Colon (tissue), 2 donors: Measurements from ENCODE around the gene KRTAP20-4.

ENCODE experiments used
- FAIRE-seq: peaks from 2 replicates; lab custom pipeline; 2012; peaks lifted over from hg19 to GRCh38; lab: Jason Lieb, UNC
- donor health status: control.
- donor health status: control.

The KRTAP20-4 gene

DNA sequence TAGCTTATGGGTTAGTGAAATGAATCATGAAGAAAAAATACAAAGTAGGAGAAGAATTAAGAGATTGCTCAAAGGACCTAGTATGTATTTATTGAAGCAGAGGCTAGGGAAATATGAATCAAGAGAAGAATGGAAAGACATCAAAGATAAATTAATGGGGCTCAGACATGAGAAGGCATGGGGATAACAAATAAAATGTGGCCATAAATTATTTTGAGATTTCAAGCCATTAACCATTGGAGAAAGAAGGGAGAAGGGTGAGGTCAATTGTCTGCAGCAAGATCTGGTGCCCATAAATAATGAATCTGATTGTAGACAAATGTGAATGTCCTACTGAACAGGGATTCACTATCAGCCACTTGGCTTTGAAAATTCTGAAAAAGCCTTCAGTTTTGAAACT lies 32.5 kb downstream of the KRTAP20-4 start:
- no peak for FAIRE-seq

GRCh38 chr21:30668776-30669175 lies 48.3 kb downstream of the KRTAP20-4 start:
- FAIRE-seq = no peak
